Peyer's patch (tissue), 4 donors: ENCODE results near the gene TCF23.

Source experiments
- CTCF ChIP-seq, 6 experiments: fragments of 450-650 bp in 4 of 6; fragments of 200-600 bp in 2 of 6; sonication (generic) in 1 of 6; IDR thresholded peaks; one replicate each; pipeline ENCODE4 v1.5.1; 2017 to 2019; ENCODE audit warnings: antibody characterized with exemption in 6 of 6, mild to moderate bottlenecking in 3 of 6, moderate library complexity in 1 of 6
- POLR2A ChIP-seq, 2 donors: fragments of 450-650 bp; IDR thresholded peaks; one replicate each; pipeline ENCODE4 v1.5.1; 2017; ENCODE audit warnings: antibody characterized with exemption in 2 of 2, mild to moderate bottlenecking in 2 of 2, moderate library complexity in 2 of 2

- TF ChIP-seq CTCF (IDR thresholded peaks at IDR 0.05) (no peak), POLR2A (IDR thresholded peaks at IDR 0.05) (no peak)
Measured at GRCh38 chr2:27127883-27128667, 20.7 kb upstream of the TCF23 start.
